ENCODE measurements around the gene NEK2.

DNA sequence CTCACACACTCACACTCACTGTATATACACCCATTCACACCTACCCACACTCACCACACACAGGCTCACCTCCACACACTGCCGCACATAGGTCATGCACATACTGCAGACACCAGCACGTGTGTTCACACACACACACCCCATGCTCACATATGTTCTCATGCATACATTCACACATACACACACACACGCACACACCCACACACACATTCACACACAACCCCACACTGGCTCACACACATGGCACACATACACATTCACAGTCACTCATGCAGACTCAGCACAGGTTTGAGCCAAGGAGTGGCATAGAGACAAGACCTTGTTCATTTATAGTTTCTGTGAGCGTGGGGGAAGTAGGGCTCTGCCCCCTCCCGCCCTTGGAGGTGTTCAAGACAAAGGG is 55.3 kb downstream of the NEK2 start:
- no peak for TF ChIP-seq POLR2A (IDR thresholded peaks at IDR 0.05)
- TF ChIP-seq, protein P1, sequence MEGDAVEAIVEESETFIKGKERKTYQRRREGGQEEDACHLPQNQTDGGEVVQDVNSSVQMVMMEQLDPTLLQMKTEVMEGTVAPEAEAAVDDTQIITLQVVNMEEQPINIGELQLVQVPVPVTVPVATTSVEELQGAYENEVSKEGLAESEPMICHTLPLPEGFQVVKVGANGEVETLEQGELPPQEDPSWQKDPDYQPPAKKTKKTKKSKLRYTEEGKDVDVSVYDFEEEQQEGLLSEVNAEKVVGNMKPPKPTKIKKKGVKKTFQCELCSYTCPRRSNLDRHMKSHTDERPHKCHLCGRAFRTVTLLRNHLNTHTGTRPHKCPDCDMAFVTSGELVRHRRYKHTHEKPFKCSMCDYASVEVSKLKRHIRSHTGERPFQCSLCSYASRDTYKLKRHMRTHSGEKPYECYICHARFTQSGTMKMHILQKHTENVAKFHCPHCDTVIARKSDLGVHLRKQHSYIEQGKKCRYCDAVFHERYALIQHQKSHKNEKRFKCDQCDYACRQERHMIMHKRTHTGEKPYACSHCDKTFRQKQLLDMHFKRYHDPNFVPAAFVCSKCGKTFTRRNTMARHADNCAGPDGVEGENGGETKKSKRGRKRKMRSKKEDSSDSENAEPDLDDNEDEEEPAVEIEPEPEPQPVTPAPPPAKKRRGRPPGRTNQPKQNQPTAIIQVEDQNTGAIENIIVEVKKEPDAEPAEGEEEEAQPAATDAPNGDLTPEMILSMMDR (IDR thresholded peaks at IDR 0.05) = no peak

All from breast epithelium (tissue), 3 donors.